ENCODE measurements around the gene PACS2. TPM values are rescaled to one million over a fixed set of nuclear protein-coding genes. Genes with fewer than 3 reads are reported as not detected.

PACS2 gene
- total and polyA plus RNA-seq, 2 donors (not counting 1 experiment from before 2014, with no cell fraction given), result 65.6 to 70.7 TPM

Other genes with a start within 250 kb of the PACS2 start
- 54.5 and 63.2 TPM in 2 replicates for gene GPR132, start 249.3 kb upstream of the PACS2 start, total RNA-seq
- gene GPR132, start 249.3 kb upstream of the PACS2 start, polyA plus RNA-seq, result 38.6 and 47.8 TPM in 2 replicates
- gene JAG2, start 146.0 kb upstream of the PACS2 start, total RNA-seq, result 0.34 and 0.41 TPM in 2 replicates
- 0.27 and 0.66 TPM in 2 replicates for gene JAG2, start 146.0 kb upstream of the PACS2 start, polyA plus RNA-seq
- gene NUDT14, start 133.4 kb upstream of the PACS2 start, total RNA-seq, result 28.9 and 31.6 TPM in 2 replicates
- 17.4 and 20.6 TPM in 2 replicates for gene NUDT14, start 133.4 kb upstream of the PACS2 start, polyA plus RNA-seq
- 33.5 and 36.1 TPM in 2 replicates for gene BTBD6, start 66.2 kb upstream of the PACS2 start, total RNA-seq
- gene BTBD6, start 66.2 kb upstream of the PACS2 start, polyA plus RNA-seq, result 33.4 and 38.8 TPM in 2 replicates
- 55.8 and 61.5 TPM in 2 replicates for gene BRF1, start 13.7 kb upstream of the PACS2 start, total RNA-seq
- 24.5 and 36.0 TPM in 2 replicates for gene BRF1, start 13.7 kb upstream of the PACS2 start, polyA plus RNA-seq
- 7.0 and 8.4 TPM in 2 replicates for gene TEX22, start 83.8 kb downstream of the PACS2 start, total RNA-seq
- gene TEX22, start 83.8 kb downstream of the PACS2 start, polyA plus RNA-seq, result 0.65 and 1.7 TPM in 2 replicates
- 131 and 137 TPM in 2 replicates for gene MTA1, start 105.1 kb downstream of the PACS2 start, total RNA-seq
- gene MTA1, start 105.1 kb downstream of the PACS2 start, polyA plus RNA-seq, result 147 and 168 TPM in 2 replicates
- gene CRIP2, start 160.1 kb downstream of the PACS2 start, total RNA-seq, result 6.0 and 9.8 TPM in 2 replicates
- gene CRIP2, start 160.1 kb downstream of the PACS2 start, polyA plus RNA-seq, result 16.8 and 81.6 TPM in 2 replicates
- 201 and 210 TPM in 2 replicates for gene CRIP1, start 172.1 kb downstream of the PACS2 start, total RNA-seq
- 293 and 563 TPM in 2 replicates for gene CRIP1, start 172.1 kb downstream of the PACS2 start, polyA plus RNA-seq
- 22.2 and 25.9 TPM in 2 replicates for gene TEDC1, start 176.5 kb downstream of the PACS2 start, total RNA-seq
- 19.7 and 25.2 TPM in 2 replicates for gene TEDC1, start 176.5 kb downstream of the PACS2 start, polyA plus RNA-seq
- gene TMEM121, start 211.8 kb downstream of the PACS2 start, total RNA-seq, result 0.99 and 1.0 TPM in 2 replicates
- gene TMEM121, start 211.8 kb downstream of the PACS2 start, polyA plus RNA-seq, result 1.7 and 3.7 TPM in 2 replicates